Hepatocyte (in vitro differentiated cells): ENCODE results near the gene RASA4. TPM values are rescaled to one million over a fixed set of nuclear protein-coding genes. Genes with fewer than 3 reads are reported as not detected.

Experiments
- polyA plus RNA-seq: library from polyadenylated mRNA; unstranded; fragments of >200 nt; fragmentation: Nextera tagmentation; extraction: Ambion mirVana; gene quantifications from 2 replicates; pipeline ENCODE4 v1.2.1, GENCODE V29; 2016
- small RNA-seq: library from RNA; depleted of rRNA; stranded (forward); fragments of <200 nt; gene quantifications from one replicate; pipeline ENCODE3, GENCODE V24; 2014
- total RNA-seq: library from RNA; depleted of rRNA; stranded (reverse); fragments of >200 nt; gene quantifications from 2 replicates; pipeline ENCODE4 v1.2.3, GENCODE V29; 2014

Gene RASA4
- total and polyA plus RNA-seq, 2 experiments from 2014 or later = 10.5 to 13.7 TPM

Small RNA genes within 50 kb of the gene (small RNA-seq; reads per million reads assigned to genes)
- not detected for gene UPK3BL1

Other genes with a start within 250 kb of the RASA4 start
- 32.0 and 33.8 TPM in 2 replicates for gene PRKRIP1, start 220.4 kb downstream of the RASA4 start, total RNA-seq
- gene PRKRIP1, start 220.4 kb downstream of the RASA4 start, polyA plus RNA-seq = 44.6 and 61.6 TPM in 2 replicates
- 25.9 and 33.6 TPM in 2 replicates for gene ORAI2, start 183.2 kb downstream of the RASA4 start, total RNA-seq
- 32.3 and 41.9 TPM in 2 replicates for gene ORAI2, start 183.2 kb downstream of the RASA4 start, polyA plus RNA-seq
- 10.1 and 13.3 TPM in 2 replicates for gene ALKBH4, start 151.9 kb downstream of the RASA4 start, total RNA-seq
- gene ALKBH4, start 151.9 kb downstream of the RASA4 start, polyA plus RNA-seq = 15.8 TPM in 2 replicates
- gene LRWD1, start 151.8 kb downstream of the RASA4 start, total RNA-seq = 16.0 and 19.0 TPM in 2 replicates
- gene LRWD1, start 151.8 kb downstream of the RASA4 start, polyA plus RNA-seq = 17.8 and 18.3 TPM in 2 replicates
- gene POLR2J, start 137.8 kb downstream of the RASA4 start, total RNA-seq = 16.3 and 22.4 TPM in 2 replicates
- gene POLR2J, start 137.8 kb downstream of the RASA4 start, polyA plus RNA-seq = 77.4 and 83.2 TPM in 2 replicates
- 0.52 and 3.2 TPM in 2 replicates for gene RASA4B, start 99.0 kb downstream of the RASA4 start, total RNA-seq
- 7.3 and 9.3 TPM in 2 replicates for gene RASA4B, start 99.0 kb downstream of the RASA4 start, polyA plus RNA-seq
- 0.48 and 1.8 TPM in 2 replicates for gene UPK3BL2, start 73.1 kb downstream of the RASA4 start, total RNA-seq
- gene UPK3BL2, start 73.1 kb downstream of the RASA4 start, polyA plus RNA-seq = 9.6 and 13.6 TPM in 2 replicates
- not detected in 2 replicates for gene SPDYE2, start 65.5 kb downstream of the RASA4 start, total RNA-seq
- gene SPDYE2, start 65.5 kb downstream of the RASA4 start, polyA plus RNA-seq = 2.4 and 3.7 TPM in 2 replicates
- 4.7 and 6.4 TPM in 2 replicates for gene POLR2J3, start 44.2 kb downstream of the RASA4 start, total RNA-seq
- 53.8 and 70.3 TPM in 2 replicates for gene POLR2J3, start 44.2 kb downstream of the RASA4 start, polyA plus RNA-seq
- 20.3 and 31.7 TPM in 2 replicates for gene UPK3BL1, start 26.0 kb upstream of the RASA4 start, total RNA-seq
- gene UPK3BL1, start 26.0 kb upstream of the RASA4 start, polyA plus RNA-seq = 32.2 and 33.0 TPM in 2 replicates
- not detected in 2 replicates for gene SPDYE2B, start 33.6 kb upstream of the RASA4 start, total RNA-seq
- gene SPDYE2B, start 33.6 kb upstream of the RASA4 start, polyA plus RNA-seq = not detected in 2 replicates
- 1.6 TPM in 2 replicates for gene POLR2J2, start 54.9 kb upstream of the RASA4 start, total RNA-seq
- 3.5 and 8.7 TPM in 2 replicates for gene POLR2J2, start 54.9 kb upstream of the RASA4 start, polyA plus RNA-seq
- gene FAM185A, start 132.2 kb upstream of the RASA4 start, total RNA-seq = 9.2 and 16.0 TPM in 2 replicates
- 4.8 and 6.3 TPM in 2 replicates for gene FAM185A, start 132.2 kb upstream of the RASA4 start, polyA plus RNA-seq